Measurements from ENCODE around the gene CHRNA4.

The CHRNA4 gene

DNA sequence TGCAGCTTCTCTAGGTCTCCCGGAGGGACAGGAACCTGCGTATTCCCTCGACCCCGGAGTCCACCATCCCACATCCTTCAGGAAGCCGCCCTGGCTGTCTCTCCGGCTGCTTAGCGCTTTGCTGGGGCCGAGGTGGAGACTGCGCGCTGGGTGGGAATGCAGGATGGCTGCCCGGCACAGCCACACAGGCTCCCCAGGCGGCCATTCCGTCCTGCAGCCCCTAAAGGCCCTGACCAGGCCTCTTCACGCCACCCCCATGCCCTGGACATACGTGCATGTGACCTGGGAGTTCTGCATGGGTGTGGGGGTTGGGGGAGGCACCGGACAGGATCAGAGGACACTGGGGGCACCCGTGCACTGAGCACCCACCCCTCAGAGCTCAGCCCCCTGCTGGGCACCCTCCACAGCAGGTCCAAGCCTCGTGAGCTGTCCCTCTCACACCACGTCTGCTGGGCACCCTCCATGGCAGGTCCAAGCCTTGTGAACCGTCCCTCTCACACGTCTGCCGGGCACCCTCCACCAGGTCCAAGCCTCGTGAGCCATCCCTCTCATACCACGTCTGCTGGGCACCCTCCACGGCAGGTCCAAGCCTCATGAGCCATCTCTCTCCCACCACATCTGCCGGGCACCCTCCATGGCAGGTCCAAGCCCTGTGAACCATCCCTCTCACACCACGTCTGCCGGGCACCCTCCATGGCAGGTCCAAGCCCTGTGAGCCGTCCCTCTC, 40.4 kb upstream of the CHRNA4 start:
- H3K9me3 ChIP-seq (ENCODE audit: insufficient read depth, low read length), result no peaks in the 10 kb centered on the region
- no peak overlapping the region for H3K4me3 ChIP-seq (ENCODE audit: insufficient read length, low read depth)
- no peak for TF ChIP-seq YY1 (IDR thresholded peaks at IDR 0.05; ENCODE audit: insufficient read depth, insufficient read length)
- no peak for TF ChIP-seq ZNF274 (IDR thresholded peaks at IDR 0.05; ENCODE audit: low read depth, low read length)
- TF ChIP-seq SUZ12 (IDR thresholded peaks at IDR 0.05; ENCODE audit: extremely low read depth, insufficient read depth, insufficient read length), result no peak
- DNase-seq (ENCODE audit: low read depth, low spot score), result no peak
- H3K27me3 ChIP-seq (ENCODE audit: insufficient read depth, insufficient read length), result no peaks in the 10 kb centered on the region
- peaks cover 4% of the 10 kb centered on the region for H3K4me1 ChIP-seq (ENCODE audit: insufficient read depth, insufficient read length)
- H3K36me3 ChIP-seq (ENCODE audit: insufficient read depth, insufficient read length, low read length), result no peaks in the 10 kb centered on the region
- H3K9ac ChIP-seq (ENCODE audit: insufficient read length, low read depth), result no peak overlapping the region

DNA sequence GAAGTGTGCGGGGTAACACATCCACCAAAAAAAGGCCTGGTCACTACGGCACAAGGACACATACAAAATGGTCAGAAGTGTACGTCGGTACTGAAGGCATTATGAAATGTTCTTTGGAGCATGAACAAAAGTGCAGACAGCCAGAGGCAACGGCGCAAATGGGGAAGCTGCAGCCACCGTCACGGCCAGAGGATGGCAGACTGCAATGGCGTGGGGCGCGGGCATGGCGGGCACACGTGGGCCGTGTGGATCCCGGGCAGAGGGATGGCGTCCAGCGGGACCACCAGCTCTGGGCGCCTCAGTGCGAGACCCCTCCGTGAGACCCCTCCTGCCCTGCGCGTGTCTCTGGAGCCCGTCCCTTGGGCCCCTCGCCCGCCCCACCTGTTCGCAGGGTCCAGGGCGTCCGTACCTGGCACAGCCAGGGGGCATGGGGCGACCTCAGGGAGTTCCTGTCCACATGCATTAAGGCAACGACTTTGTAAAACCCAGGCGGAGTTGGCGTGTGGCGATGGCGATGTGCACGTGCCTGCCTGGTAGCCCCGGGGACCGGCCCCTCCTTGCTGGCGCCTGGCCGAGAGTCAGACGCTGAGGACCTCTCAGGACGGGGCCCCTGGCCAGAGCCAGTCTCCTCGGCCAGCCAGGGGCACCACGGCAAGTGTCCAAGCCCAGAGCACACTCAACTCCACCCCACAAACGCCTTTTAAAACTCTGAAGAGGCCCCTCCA, 39.5 kb upstream of the CHRNA4 start:
- Histone ChIP-seq H3K9me3 (ENCODE audit: insufficient read depth, low read length) (no peaks in the 10 kb centered on the region), H3K9ac (ENCODE audit: insufficient read length, low read depth) (no peak overlapping the region), H3K4me3 (ENCODE audit: insufficient read length, low read depth) (no peak overlapping the region), H3K4me1 (ENCODE audit: insufficient read depth, insufficient read length) (peaks cover 6% of the 10 kb centered on the region), H3K27me3 (ENCODE audit: insufficient read depth, insufficient read length) (no peaks in the 10 kb centered on the region), H3K36me3 (ENCODE audit: insufficient read depth, insufficient read length, low read length) (no peaks in the 10 kb centered on the region)
- DNase-seq (ENCODE audit: low read depth, low spot score), result no peak
- TF ChIP-seq YY1 (IDR thresholded peaks at IDR 0.05; ENCODE audit: insufficient read depth, insufficient read length) (no peak), SUZ12 (IDR thresholded peaks at IDR 0.05; ENCODE audit: extremely low read depth, insufficient read depth, insufficient read length) (no peak), ZNF274 (IDR thresholded peaks at IDR 0.05; ENCODE audit: low read depth, low read length) (no peak)

DNA sequence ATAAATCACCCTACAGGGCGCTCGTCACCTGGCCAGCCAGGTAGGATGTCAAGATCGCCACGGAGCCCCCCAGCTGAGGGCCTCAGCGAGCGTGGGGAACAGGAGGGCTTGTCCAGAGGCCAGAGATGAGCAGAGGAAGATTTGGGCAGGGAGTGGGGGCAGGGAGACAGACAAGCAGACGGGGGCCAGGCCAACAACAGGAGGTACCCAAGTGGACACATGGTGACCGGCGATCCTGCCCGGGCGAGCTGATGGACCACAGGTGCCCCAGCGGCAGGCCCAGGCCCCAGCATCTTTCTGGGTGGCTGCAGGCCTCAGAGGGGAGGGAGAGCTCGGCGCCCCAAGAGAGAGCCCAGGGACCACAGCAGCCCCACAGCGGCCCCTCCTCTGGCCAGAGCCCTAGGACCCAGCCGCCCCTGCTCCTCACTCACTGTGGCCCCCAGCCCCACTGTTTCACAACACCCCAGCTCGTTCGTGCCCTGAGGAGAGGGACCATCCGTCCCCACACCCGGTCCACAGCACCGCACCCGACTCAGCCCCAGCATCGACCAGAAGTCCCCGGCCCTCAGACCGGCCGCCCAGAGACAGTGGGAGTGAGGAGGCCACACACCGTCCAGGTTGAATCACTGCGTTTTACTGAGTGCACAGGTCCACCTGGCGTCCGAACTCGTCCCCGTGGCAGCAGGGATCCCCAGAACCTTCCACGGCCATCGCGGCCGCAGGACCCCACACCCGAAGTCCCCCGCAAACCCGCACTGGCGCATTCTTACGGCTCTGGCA, 38.6 kb upstream of the CHRNA4 start:
- H3K36me3 ChIP-seq (ENCODE audit: insufficient read depth, insufficient read length, low read length), result no peaks in the 10 kb centered on the region
- H3K4me3 ChIP-seq (ENCODE audit: insufficient read length, low read depth), result no peak overlapping the region
- H3K9ac ChIP-seq (ENCODE audit: insufficient read length, low read depth), result no peak overlapping the region
- no peaks in the 10 kb centered on the region for H3K27me3 ChIP-seq (ENCODE audit: insufficient read depth, insufficient read length)
- H3K9me3 ChIP-seq (ENCODE audit: insufficient read depth, low read length), result no peaks in the 10 kb centered on the region
- no peak for TF ChIP-seq ZNF274 (IDR thresholded peaks at IDR 0.05; ENCODE audit: low read depth, low read length)
- no peak for TF ChIP-seq YY1 (IDR thresholded peaks at IDR 0.05; ENCODE audit: insufficient read depth, insufficient read length)
- TF ChIP-seq SUZ12 (IDR thresholded peaks at IDR 0.05; ENCODE audit: extremely low read depth, insufficient read depth, insufficient read length), result no peak
- DNase-seq (ENCODE audit: low read depth, low spot score), result no peak
- peaks cover 10% of the 10 kb centered on the region for H3K4me1 ChIP-seq (ENCODE audit: insufficient read depth, insufficient read length)

DNA sequence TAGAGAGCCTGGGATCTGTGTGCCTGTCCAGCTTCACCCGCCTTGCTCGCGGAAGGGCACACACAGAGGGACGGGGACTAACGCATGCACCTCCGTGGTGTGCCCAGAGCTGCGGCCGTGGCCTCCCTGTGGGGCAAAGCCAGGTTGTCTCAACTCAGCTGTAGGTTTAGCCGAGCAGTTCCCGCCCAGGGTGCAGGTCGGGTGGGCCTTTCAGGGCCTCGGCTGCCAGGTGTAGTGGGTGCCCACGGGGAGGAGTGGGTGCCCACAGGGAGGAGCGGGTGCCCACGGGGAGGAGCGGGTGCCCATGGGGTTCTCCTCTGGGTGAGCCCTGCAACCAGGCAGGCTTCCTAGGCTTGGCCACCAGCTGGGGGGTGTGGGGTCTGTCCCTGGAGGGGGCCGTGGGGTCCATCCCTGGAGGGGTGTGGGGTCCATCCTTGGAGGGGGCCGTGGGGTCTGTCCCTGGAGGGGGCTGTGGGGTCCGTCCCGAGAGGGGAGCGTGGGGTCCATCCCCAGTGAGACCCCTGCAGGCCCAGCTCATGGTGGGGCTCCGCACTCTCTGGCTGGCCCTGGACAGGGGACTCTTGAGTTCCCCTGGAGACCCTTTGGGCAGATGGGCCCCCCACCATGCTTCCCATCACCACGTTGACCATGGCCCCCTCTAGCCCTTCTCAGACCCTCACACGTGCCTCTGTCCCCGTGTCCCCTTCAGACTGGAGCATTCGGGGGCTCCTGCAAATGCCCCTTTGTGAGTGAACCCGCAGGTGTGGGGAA, 37.8 kb upstream of the CHRNA4 start:
- Histone ChIP-seq H3K9me3 (ENCODE audit: insufficient read depth, low read length) (no peaks in the 10 kb centered on the region), H3K4me3 (ENCODE audit: insufficient read length, low read depth) (no peak overlapping the region), H3K4me1 (ENCODE audit: insufficient read depth, insufficient read length) (peaks cover 17% of the 10 kb centered on the region), H3K27me3 (ENCODE audit: insufficient read depth, insufficient read length) (no peaks in the 10 kb centered on the region), H3K36me3 (ENCODE audit: insufficient read depth, insufficient read length, low read length) (no peaks in the 10 kb centered on the region), H3K9ac (ENCODE audit: insufficient read length, low read depth) (no peak overlapping the region)
- TF ChIP-seq SUZ12 (IDR thresholded peaks at IDR 0.05; ENCODE audit: extremely low read depth, insufficient read depth, insufficient read length) (no peak), YY1 (IDR thresholded peaks at IDR 0.05; ENCODE audit: insufficient read depth, insufficient read length) (no peak), ZNF274 (IDR thresholded peaks at IDR 0.05; ENCODE audit: low read depth, low read length) (no peak)
- no peak for DNase-seq (ENCODE audit: low read depth, low spot score)

DNA sequence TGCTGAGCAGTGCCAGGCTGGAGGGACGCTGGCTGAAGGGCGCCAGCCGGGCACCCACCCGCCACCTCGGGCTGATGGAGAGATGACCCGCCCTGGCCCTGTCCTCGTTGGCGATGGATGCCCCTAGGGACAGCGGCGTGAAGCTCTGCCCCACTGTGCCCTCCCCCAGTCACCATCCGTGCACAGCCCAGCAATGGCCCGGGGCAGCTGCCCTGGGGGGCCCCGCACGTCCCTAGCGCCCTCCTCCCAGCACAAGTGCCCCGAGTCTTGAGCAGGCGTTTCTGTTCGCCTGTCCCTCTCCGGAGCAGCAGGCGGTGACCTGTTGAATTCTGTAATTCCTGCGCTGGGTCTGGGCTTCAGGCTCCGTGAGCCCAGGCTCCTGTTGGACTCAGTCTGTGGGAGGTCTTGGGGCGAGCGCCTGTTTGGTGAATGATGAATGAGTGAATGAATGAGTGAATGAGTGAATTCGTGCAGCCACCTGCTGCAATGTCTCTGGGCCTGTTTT, 36.8 kb upstream of the CHRNA4 start:
- H3K4me1 ChIP-seq (ENCODE audit: insufficient read depth, insufficient read length), result peaks cover 19% of the 10 kb centered on the region
- no peaks in the 10 kb centered on the region for H3K27me3 ChIP-seq (ENCODE audit: insufficient read depth, insufficient read length)
- DNase-seq (ENCODE audit: low read depth, low spot score), result no peak
- H3K9ac ChIP-seq (ENCODE audit: insufficient read length, low read depth), result no peak overlapping the region
- H3K36me3 ChIP-seq (ENCODE audit: insufficient read depth, insufficient read length, low read length), result no peaks in the 10 kb centered on the region
- TF ChIP-seq ZNF274 (IDR thresholded peaks at IDR 0.05; ENCODE audit: low read depth, low read length), result no peak
- no peak for TF ChIP-seq SUZ12 (IDR thresholded peaks at IDR 0.05; ENCODE audit: extremely low read depth, insufficient read depth, insufficient read length)
- no peak for TF ChIP-seq YY1 (IDR thresholded peaks at IDR 0.05; ENCODE audit: insufficient read depth, insufficient read length)
- H3K9me3 ChIP-seq (ENCODE audit: insufficient read depth, low read length), result no peaks in the 10 kb centered on the region
- H3K4me3 ChIP-seq (ENCODE audit: insufficient read length, low read depth), result no peak overlapping the region

DNA sequence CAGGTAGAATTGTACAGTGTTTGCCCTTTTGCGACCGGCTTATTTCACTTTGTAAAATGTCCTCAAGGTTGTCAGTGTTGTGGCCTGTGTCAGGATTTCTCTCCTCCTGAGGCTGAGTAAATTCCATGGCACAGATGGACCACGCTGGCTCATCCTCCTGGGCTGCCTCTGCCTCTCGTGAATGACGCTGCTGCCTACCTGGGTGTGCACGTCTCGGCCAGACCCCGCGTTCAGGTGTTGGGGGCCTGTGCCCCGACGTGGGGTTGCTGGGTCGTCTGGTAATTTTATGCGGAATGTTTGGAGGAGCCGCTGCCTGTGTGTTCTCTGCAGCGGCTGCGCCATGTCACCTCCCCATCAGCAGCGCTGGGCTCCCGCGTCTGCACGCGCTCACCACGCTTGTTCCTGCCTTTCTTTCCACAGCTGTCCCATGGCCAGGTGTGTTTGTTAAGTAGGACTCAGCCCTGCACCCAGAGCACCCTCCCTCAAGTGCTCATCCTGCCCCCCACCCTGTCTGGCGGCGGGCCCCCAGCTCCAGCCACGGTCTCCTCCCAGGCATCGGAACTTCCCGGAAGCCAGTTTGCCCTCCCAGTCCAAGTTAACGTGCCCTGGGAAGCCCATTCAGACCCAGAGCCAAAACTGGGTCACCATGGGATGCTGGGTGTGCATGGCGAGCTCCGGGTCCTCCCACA, 36.1 kb upstream of the CHRNA4 start:
- H3K9ac ChIP-seq (ENCODE audit: insufficient read length, low read depth), result no peak overlapping the region
- no peak overlapping the region for H3K4me3 ChIP-seq (ENCODE audit: insufficient read length, low read depth)
- no peaks in the 10 kb centered on the region for H3K36me3 ChIP-seq (ENCODE audit: insufficient read depth, insufficient read length, low read length)
- no peaks in the 10 kb centered on the region for H3K27me3 ChIP-seq (ENCODE audit: insufficient read depth, insufficient read length)
- DNase-seq (ENCODE audit: low read depth, low spot score), result no peak
- no peak for TF ChIP-seq SUZ12 (IDR thresholded peaks at IDR 0.05; ENCODE audit: extremely low read depth, insufficient read depth, insufficient read length)
- no peak for TF ChIP-seq ZNF274 (IDR thresholded peaks at IDR 0.05; ENCODE audit: low read depth, low read length)
- TF ChIP-seq YY1 (IDR thresholded peaks at IDR 0.05; ENCODE audit: insufficient read depth, insufficient read length), result no peak
- peaks cover 19% of the 10 kb centered on the region for H3K4me1 ChIP-seq (ENCODE audit: insufficient read depth, insufficient read length)
- H3K9me3 ChIP-seq (ENCODE audit: insufficient read depth, low read length), result no peaks in the 10 kb centered on the region

Data from NT2/D1 (cell line).